Tibial nerve (tissue), 4 donors: ENCODE measurements around the gene PIN4.

ENCODE experiments used
- EP300 ChIP-seq, 2 donors: sonication (generic); formaldehyde crosslinking; IDR thresholded peaks; one replicate each; pipeline ENCODE4 v1.6.1; 2017; ENCODE audit warnings: antibody characterized with exemption in 2 of 2, mild to moderate bottlenecking in 1 of 2
- TF ChIP-seq, protein P1 (sequence below), 5 experiments: fragments of 200-600 bp in 3 of 5; fragments of 450-650 bp in 2 of 5; sonication (generic) in 3 of 5; IDR thresholded peaks; one replicate each; pipeline ENCODE4 v1.5.1; 2016 to 2019; ENCODE audit warnings: antibody characterized with exemption in 5 of 5, mild to moderate bottlenecking in 3 of 5, moderate library complexity in 2 of 5

DNA sequence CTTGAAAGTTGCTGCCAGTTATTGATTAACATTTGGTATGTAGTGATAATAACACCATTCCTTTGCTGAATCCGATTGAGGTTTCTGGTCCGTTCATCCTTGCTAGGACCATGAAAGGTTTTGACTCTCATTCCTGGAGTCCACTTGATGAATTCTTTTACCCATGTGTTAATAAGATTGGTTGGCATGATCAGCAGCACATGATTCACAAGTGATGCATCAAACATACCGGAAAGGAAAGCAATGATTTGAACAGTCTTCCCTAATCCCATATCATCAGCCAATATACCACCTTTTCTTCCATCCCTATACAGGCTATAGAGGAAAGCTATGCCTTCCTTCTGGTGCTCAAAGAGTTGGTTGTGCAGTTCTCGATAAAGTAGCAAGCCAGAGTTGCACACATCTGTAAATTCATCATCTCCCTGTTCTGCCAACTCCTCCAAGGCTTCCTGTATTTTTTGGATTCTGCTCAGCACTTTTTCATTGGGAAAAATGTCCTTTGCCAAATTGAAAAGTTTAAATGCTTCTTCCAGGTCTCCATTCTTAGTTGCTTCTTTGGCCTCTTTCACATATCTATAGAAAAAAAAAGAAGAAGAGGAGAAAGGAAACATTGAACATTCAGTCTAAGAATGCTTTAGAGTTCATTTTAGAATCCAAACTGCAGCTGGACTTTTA lies 26.7 kb downstream of the PIN4 start:
- TF ChIP-seq, protein P1, sequence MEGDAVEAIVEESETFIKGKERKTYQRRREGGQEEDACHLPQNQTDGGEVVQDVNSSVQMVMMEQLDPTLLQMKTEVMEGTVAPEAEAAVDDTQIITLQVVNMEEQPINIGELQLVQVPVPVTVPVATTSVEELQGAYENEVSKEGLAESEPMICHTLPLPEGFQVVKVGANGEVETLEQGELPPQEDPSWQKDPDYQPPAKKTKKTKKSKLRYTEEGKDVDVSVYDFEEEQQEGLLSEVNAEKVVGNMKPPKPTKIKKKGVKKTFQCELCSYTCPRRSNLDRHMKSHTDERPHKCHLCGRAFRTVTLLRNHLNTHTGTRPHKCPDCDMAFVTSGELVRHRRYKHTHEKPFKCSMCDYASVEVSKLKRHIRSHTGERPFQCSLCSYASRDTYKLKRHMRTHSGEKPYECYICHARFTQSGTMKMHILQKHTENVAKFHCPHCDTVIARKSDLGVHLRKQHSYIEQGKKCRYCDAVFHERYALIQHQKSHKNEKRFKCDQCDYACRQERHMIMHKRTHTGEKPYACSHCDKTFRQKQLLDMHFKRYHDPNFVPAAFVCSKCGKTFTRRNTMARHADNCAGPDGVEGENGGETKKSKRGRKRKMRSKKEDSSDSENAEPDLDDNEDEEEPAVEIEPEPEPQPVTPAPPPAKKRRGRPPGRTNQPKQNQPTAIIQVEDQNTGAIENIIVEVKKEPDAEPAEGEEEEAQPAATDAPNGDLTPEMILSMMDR (IDR thresholded peaks at IDR 0.05) = no peak
- no peak for TF ChIP-seq EP300 (IDR thresholded peaks at IDR 0.05)
